Cardiac muscle cell (in vitro differentiated cells and primary cell): ENCODE results near the gene HPRT1. TPM values are rescaled to one million over a fixed set of nuclear protein-coding genes. Genes with fewer than 3 reads are reported as not detected.

Experiments used
- DNase-seq, 2 donors: peaks; one replicate each; pipeline versions ENCODE4 v3.0.0 to v3.0.0-alpha.2; 2010 to 2017; ENCODE audit warnings: low read depth in 1 of 2, low spot score in 1 of 2
- H3K27ac ChIP-seq: fragments of 200-600 bp; sonication (generic); 2 replicates; pipeline ENCODE4 v1.5.1; 2016
- H3K27me3 ChIP-seq: fragments of 200-600 bp; sonication (generic); 2 replicates; pipeline ENCODE4 v1.6.0; 2016; ENCODE audit warnings: control low read depth
- H3K36me3 ChIP-seq: fragments of 200-600 bp; sonication (generic); 2 replicates; pipeline ENCODE4 v1.5.1; 2016; ENCODE audit warnings: control low read depth
- H3K4me1 ChIP-seq: fragments of 200-600 bp; sonication (generic); 2 replicates; pipeline ENCODE4 v1.8.1; 2017; ENCODE audit warnings: low read depth, mild to moderate bottlenecking, mixed run types
- H3K4me3 ChIP-seq: fragments of 200-600 bp; sonication (generic); 2 replicates; pipeline ENCODE4 v1.5.1; 2016; ENCODE audit warnings: mild to moderate bottlenecking
- H3K9me3 ChIP-seq: fragments of 200-600 bp; sonication (generic); 2 replicates; pipeline ENCODE4 v1.5.1; 2017; ENCODE audit warnings: low read depth, mild to moderate bottlenecking, control low read depth
- polyA plus RNA-seq: library from polyadenylated mRNA; unstranded; fragments of >200 nt; fragmentation: Nextera tagmentation; extraction: Ambion mirVana; gene quantifications from 2 replicates; pipeline ENCODE4 v1.2.1, GENCODE V29; 2016
- total RNA-seq: library from RNA; depleted of rRNA; stranded (reverse); fragments of >200 nt; gene quantifications from 2 replicates; pipeline ENCODE4 v1.2.3, GENCODE V29; 2016
- TF ChIP-seq, protein P1 (sequence below): IDR thresholded peaks from 2 replicates; pipeline ENCODE4 v1.5.1; 2012; ENCODE audit warnings: low read depth, mild to moderate bottlenecking, low read length

The HPRT1 gene, protein sequence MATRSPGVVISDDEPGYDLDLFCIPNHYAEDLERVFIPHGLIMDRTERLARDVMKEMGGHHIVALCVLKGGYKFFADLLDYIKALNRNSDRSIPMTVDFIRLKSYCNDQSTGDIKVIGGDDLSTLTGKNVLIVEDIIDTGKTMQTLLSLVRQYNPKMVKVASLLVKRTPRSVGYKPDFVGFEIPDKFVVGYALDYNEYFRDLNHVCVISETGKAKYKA
- total RNA-seq (7.0 and 13.5 TPM in 2 replicates), polyA plus RNA-seq (62.2 and 73.9 TPM in 2 replicates)

DNA sequence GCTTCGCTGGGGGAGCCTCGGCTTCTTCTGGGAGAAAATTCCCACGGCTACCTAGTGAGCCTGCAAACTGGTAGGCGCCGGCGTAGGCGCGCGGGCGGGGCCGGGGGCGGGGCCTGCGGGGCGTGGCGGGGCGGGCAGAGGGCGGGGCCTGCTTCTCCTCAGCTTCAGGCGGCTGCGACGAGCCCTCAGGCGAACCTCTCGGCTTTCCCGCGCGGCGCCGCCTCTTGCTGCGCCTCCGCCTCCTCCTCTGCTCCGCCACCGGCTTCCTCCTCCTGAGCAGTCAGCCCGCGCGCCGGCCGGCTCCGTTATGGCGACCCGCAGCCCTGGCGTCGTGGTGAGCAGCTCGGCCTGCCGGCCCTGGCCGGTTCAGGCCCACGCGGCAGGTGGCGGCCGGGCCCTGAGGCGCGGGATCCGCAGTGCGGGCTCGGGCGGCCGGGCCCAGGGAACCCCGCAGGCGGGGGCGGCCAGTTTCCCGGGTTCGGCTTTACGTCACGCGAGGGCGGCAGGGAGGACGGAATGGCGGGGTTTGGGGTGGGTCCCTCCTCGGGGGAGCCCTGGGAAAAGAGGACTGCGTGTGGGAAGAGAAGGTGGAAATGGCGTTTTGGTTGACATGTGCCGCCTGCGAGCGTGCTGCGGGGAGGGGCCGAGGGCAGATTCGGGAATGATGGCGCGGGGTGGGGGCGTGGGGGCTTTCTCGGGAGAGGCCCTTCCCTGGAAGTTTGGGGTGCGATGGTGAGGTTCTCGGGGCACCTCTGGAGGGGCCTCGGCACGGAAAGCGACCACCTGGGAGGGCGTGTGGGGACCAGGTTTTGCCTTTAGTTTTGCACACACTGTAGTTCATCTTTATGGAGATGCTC lies at the start of gene HPRT1:
Gene HPRT1, plus strand, starts transcription at position 161 of the 857 bp plus-strand sequence. Its CDS starts 147 bp downstream, at position 308.
- no peaks in the 10 kb centered on the region for H3K36me3 ChIP-seq
- TF ChIP-seq, protein P1, sequence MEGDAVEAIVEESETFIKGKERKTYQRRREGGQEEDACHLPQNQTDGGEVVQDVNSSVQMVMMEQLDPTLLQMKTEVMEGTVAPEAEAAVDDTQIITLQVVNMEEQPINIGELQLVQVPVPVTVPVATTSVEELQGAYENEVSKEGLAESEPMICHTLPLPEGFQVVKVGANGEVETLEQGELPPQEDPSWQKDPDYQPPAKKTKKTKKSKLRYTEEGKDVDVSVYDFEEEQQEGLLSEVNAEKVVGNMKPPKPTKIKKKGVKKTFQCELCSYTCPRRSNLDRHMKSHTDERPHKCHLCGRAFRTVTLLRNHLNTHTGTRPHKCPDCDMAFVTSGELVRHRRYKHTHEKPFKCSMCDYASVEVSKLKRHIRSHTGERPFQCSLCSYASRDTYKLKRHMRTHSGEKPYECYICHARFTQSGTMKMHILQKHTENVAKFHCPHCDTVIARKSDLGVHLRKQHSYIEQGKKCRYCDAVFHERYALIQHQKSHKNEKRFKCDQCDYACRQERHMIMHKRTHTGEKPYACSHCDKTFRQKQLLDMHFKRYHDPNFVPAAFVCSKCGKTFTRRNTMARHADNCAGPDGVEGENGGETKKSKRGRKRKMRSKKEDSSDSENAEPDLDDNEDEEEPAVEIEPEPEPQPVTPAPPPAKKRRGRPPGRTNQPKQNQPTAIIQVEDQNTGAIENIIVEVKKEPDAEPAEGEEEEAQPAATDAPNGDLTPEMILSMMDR: no peak
- H3K27ac ChIP-seq: peak within 1 kb of the TSS; percentile 83
- peak; percentile 83 to 96 for DNase-seq
- peak within 1 kb of the TSS; percentile 65 for H3K4me3 ChIP-seq
- H3K4me1 ChIP-seq: no peaks in the 10 kb centered on the region
- H3K9me3 ChIP-seq: no peaks in the 10 kb centered on the region
- no peaks in the 10 kb centered on the region for H3K27me3 ChIP-seq

- Histone ChIP-seq H3K27ac (no peak overlapping the region), H3K27me3 (no peaks in the 10 kb centered on the region), H3K4me1 (no peaks in the 10 kb centered on the region), H3K9me3 (no peaks in the 10 kb centered on the region), H3K36me3 (peaks cover 58% of the 10 kb centered on the region), H3K4me3 (no peak overlapping the region)
- DNase-seq: no peak
- TF ChIP-seq, protein P1: no peak
Observed at GRCh38 chrX:134416087-134416486, 43.9 kb upstream of the HPRT1 start.

- TF ChIP-seq, protein P1: no peak
- no peaks in the 10 kb centered on the region for H3K27me3 ChIP-seq
- no peak overlapping the region for H3K4me3 ChIP-seq
- H3K36me3 ChIP-seq: peaks cover 61% of the 10 kb centered on the region
- no peaks in the 10 kb centered on the region for H3K4me1 ChIP-seq
- no peak for DNase-seq
- H3K27ac ChIP-seq: no peak overlapping the region
- H3K9me3 ChIP-seq: no peaks in the 10 kb centered on the region
Observed at GRCh38 chrX:134418317-134419113, 41.5 kb upstream of the HPRT1 start.

DNA sequence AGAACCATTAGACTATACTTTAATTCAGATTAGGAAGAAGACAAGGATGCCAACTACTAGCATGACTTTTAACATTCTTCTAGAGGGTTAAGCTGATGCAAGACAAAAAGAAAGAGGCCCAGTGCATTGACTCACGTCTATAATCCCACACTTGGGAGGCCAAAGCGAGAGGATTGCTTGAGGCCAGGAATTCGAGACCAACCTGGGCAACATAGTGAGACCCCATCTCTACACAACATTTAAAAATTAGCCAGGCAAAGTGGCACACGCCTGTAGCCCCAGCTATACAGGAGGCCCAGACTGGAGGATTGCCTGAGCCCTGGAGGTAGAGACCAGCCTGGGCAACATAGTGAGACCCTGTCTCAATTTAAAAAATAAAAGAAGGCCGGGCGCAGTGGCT lies 40.2 kb upstream of the HPRT1 start:
- Histone ChIP-seq H3K4me1 (no peaks in the 10 kb centered on the region), H3K4me3 (no peak overlapping the region), H3K36me3 (peaks cover 51% of the 10 kb centered on the region), H3K27me3 (no peaks in the 10 kb centered on the region), H3K27ac (no peak overlapping the region), H3K9me3 (no peaks in the 10 kb centered on the region)
- no peak for DNase-seq
- TF ChIP-seq, protein P1: no peak

DNA sequence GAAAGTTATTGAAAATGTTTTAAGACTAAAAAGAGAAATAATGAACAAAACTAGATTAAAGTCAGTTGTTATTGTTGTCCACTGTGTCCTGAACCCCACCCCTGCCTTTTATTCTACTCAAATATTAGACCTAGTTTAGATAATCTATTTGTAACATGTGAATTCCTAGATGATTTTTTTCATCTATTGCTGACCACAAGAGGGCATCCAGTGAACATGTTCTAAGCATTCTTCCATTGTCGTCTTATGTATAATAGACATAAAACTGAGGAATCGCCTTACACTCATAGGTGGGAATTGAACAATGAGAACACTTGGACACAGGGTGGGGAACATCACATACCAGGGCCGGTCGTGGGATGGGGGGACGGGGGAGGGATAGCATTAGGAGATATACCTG lies 36.4 kb upstream of the HPRT1 start:
- Histone ChIP-seq H3K27me3 (no peaks in the 10 kb centered on the region), H3K9me3 (no peaks in the 10 kb centered on the region), H3K4me3 (no peak overlapping the region), H3K27ac (no peak overlapping the region), H3K36me3 (peaks cover 46% of the 10 kb centered on the region), H3K4me1 (no peaks in the 10 kb centered on the region)
- TF ChIP-seq, protein P1: peak; percentile 41
- DNase-seq: peak; percentile 15 to 50
